NB4 (cell line): Measurements from ENCODE around the gene EPS8L1.

Source experiments
- DNase-seq: peaks from one replicate; pipeline ENCODE4 v3.0.0; 2010; ENCODE audit warnings: low read depth
- H3K4me3 ChIP-seq: one replicate; pipeline ENCODE4 v1.5.1; 2011; ENCODE audit warnings: mild to moderate bottlenecking, low read depth, low read length, moderate library complexity
- CTCF ChIP-seq: IDR thresholded peaks from one replicate; pipeline ENCODE4 v1.5.1; 2012; ENCODE audit warnings: low read depth, low read length
- MAX ChIP-seq: IDR thresholded peaks from 2 replicates; pipeline ENCODE4 v1.6.1; 2011; ENCODE audit warnings: low read depth, low read length
- MYC ChIP-seq: IDR thresholded peaks from 2 replicates; pipeline ENCODE4 v1.6.1; 2011; ENCODE audit warnings: low read depth, low read length
- POLR2A ChIP-seq: IDR thresholded peaks from 2 replicates; pipeline ENCODE4 v1.6.1; 2011; ENCODE audit warnings: mild to moderate bottlenecking; ENCODE audit not compliant: insufficient read length; ENCODE audit errors: extremely low read depth

EPS8L1 gene

GRCh38 chr19:55132453-55133129 is 56.9 kb downstream of the EPS8L1 start:
- H3K4me3 ChIP-seq, result no peak overlapping the region
- DNase-seq, result peak; percentile 31
- TF ChIP-seq CTCF (peak; percentile 27), POLR2A (no peak)

GRCh38 chr19:55133639-55134444 is 58.2 kb downstream of the EPS8L1 start:
- no peak for DNase-seq
- TF ChIP-seq MAX, result no peak
- no peak for TF ChIP-seq MYC
- TF ChIP-seq CTCF, result no peak
- no peak for TF ChIP-seq POLR2A
- no peak overlapping the region for H3K4me3 ChIP-seq

- H3K4me3 ChIP-seq, result no peak overlapping the region
- TF ChIP-seq MYC, result no peak
- TF ChIP-seq MAX, result no peak
- no peak for TF ChIP-seq CTCF
- TF ChIP-seq POLR2A, result no peak
- no peak for DNase-seq
Observed at GRCh38 chr19:55134736-55135135, 59.1 kb downstream of the EPS8L1 start.

GRCh38 chr19:55136399-55137102 is 60.9 kb downstream of the EPS8L1 start:
- TF ChIP-seq CTCF, result no peak
- TF ChIP-seq MAX, result no peak
- no peak for TF ChIP-seq MYC
- TF ChIP-seq POLR2A, result no peak
- no peak overlapping the region for H3K4me3 ChIP-seq
- DNase-seq, result no peak
